GM12878 (cell line): ENCODE data around the gene PLP1. TPM values are rescaled to one million over a fixed set of nuclear protein-coding genes. Genes with fewer than 3 reads are reported as not detected.

Source experiments
- ATAC-seq: fragments of 200-7000 bp; cut with Tn5 transposase; 3 replicates; pipeline ENCODE4 v1.9.1; 2020; ENCODE audit warnings: mild to moderate bottlenecking, moderate library complexity
- BruUV-seq: library from RNA; stranded (reverse); fragments of 400-500 nt; replicated peaks from 2 replicates; lab custom pipeline; 2021; lab: Mats Ljungman, UMichigan
- CTCF ChIA-PET: fragments of 300-600 bp; sonication (Branson Sonifier 250); formaldehyde crosslinking; extraction: SDS; loops from one replicate; lab custom pipeline; 2021; ENCODE audit warnings: inconsistent platforms; lab: Yijun Ruan, JAX
- POLR2A ChIA-PET: fragments of 350-600 bp; formaldehyde crosslinking; extraction: SDS; loops from one replicate; lab custom pipeline; 2021; ENCODE audit warnings: inconsistent platforms; lab: Charles Lee
- RAD21 ChIA-PET: fragments of 300-600 bp; sonication (Branson Sonifier 250); formaldehyde crosslinking; loops from one replicate; lab custom pipeline; 2023; ENCODE audit warnings: antibody characterized with exemption; ENCODE audit not compliant: unreplicated experiment; lab: Charles Lee
- SMC1A ChIA-PET: fragments of 300-600 bp; sonication (Branson Sonifier 250); formaldehyde crosslinking; loops from one replicate; lab custom pipeline; 2023; ENCODE audit not compliant: unreplicated experiment, uncharacterized antibody; lab: Charles Lee
- DNase-seq: peaks from one replicate; pipeline ENCODE4 v3.0.0-alpha.2; 2011; ENCODE audit warnings: low read depth, low spot score
- FAIRE-seq: peaks from 3 replicates; lab custom pipeline; 2011; peaks lifted over from hg19 to GRCh38; lab: Jason Lieb, UNC
- H2AFZ ChIP-seq: 2 replicates; pipeline ENCODE4 v1.6.0; 2011; ENCODE audit warnings: low read depth, low read length, control low read depth; ENCODE audit not compliant: control insufficient read depth
- H3K27ac ChIP-seq: 2 replicates; pipeline ENCODE4 v1.5.1; 2011; ENCODE audit warnings: control low read depth; ENCODE audit not compliant: control insufficient read depth, insufficient read depth
- H3K27me3 ChIP-seq, 2 experiments: replicated peaks in 1 of 2; 2 replicates each; pipeline versions ENCODE4 v1.6.0 to v1.6.1; 2011; ENCODE audit warnings: low read length in 1 of 2; ENCODE audit not compliant: control insufficient read depth in 2 of 2, insufficient read depth in 2 of 2
- H3K36me3 ChIP-seq, 2 experiments: 2 replicates each; pipeline ENCODE4 v1.5.1; 2011; ENCODE audit warnings: low read length in 1 of 2; ENCODE audit not compliant: control insufficient read depth in 2 of 2, insufficient read depth in 2 of 2
- H3K4me1 ChIP-seq: 2 replicates; pipeline ENCODE4 v1.6.1; 2011; ENCODE audit warnings: mild to moderate bottlenecking, low read length, moderate library complexity, mixed read lengths; ENCODE audit not compliant: control insufficient read depth, insufficient read depth
- H3K4me2 ChIP-seq: 2 replicates; pipeline ENCODE4 v1.6.0; 2011; ENCODE audit warnings: control low read depth; ENCODE audit not compliant: control insufficient read depth, insufficient read depth
- H3K4me3 ChIP-seq: fragments of 200-600 bp; sonication (generic); 2 replicates; pipeline ENCODE4 v1.5.1; 2016
- H3K79me2 ChIP-seq: 2 replicates; pipeline ENCODE4 v1.6.0; 2011; ENCODE audit warnings: low read length; ENCODE audit not compliant: control insufficient read depth, insufficient read depth
- H3K9ac ChIP-seq: 2 replicates; pipeline ENCODE4 v1.8.0; 2011; ENCODE audit warnings: low read length, control low read depth, mixed read lengths; ENCODE audit not compliant: control insufficient read depth, insufficient read depth
- H3K9me3 ChIP-seq: replicated peaks from 3 replicates; pipeline ENCODE4 v1.5.1; 2011; ENCODE audit warnings: mild to moderate bottlenecking, low read length; ENCODE audit not compliant: control insufficient read depth, insufficient read depth
- H4K20me1 ChIP-seq: 2 replicates; pipeline ENCODE4 v1.6.0; 2011; ENCODE audit not compliant: control insufficient read depth, insufficient read depth
- CEBPB ChIP-seq, 2 experiments: fragments of 150-350 bp in 1 of 2; IDR thresholded peaks; 2 replicates each; pipeline ENCODE4 v1.6.1; 2012 to 2014; ENCODE audit warnings: low read depth in 2 of 2, low read length in 2 of 2, borderline replicate concordance in 1 of 2, inconsistent platforms in 1 of 2
- PAX5 ChIP-seq: IDR thresholded peaks from 2 replicates; pipeline ENCODE4 v1.6.1; 2011; ENCODE audit warnings: low read depth, low read length, borderline replicate concordance
- POU2F2 ChIP-seq: IDR thresholded peaks from 3 replicates; pipeline ENCODE4 v1.6.1; 2011; ENCODE audit warnings: low read depth, mild to moderate bottlenecking, low read length, borderline replicate concordance
- SREBF1 ChIP-seq: IDR thresholded peaks from 2 replicates; pipeline ENCODE4 v1.6.1; 2012; ENCODE audit warnings: mild to moderate bottlenecking, low read length
- WGBS: methylation state at CpG from one replicate; pipeline ENCODE4 v1.1.6; 2016; ENCODE audit warnings: low lambda C conversion rate; ENCODE audit not compliant: insufficient replicate concordance, insufficient coverage; ENCODE audit errors: missing lambda C conversion rate; 5-methylcytosine and 5-hydroxymethylcytosine counted together
- in situ Hi-C: fragments of 300-500 bp; cut with MboI; formaldehyde crosslinking; loops from 9 replicates; pipeline ENCODE4 v1.14.3; 2018; ENCODE audit warnings: mixed read lengths
- intact Hi-C: fragments of 100-400 bp; cut with micrococcal nuclease; formaldehyde crosslinking; loops from one replicate; pipeline ENCODE4 v1.14.2; 2022; ENCODE audit not compliant: unreplicated experiment
- polyA plus RNA-seq, 11 experiments: library from polyadenylated mRNA; depleted of rRNA in 4 of 11; unstranded in 6 of 11; stranded (reverse) in 5 of 11; fragments of >200 nt; fragmentation: Nextera tagmentation in 4 of 11; fragmentation: Illumina TruSeq in 1 of 11; extraction: Ambion mirVana in 4 of 11; extraction: Trizol in 1 of 11; gene quantifications; 1 replicate in 1 of 11; 2 replicates in 10 of 11; pipeline versions ENCODE4 v1.2.1 to v1.2.3, GENCODE V29; 2011 to 2016; ENCODE audit warnings: inconsistent platforms in 2 of 11, missing spikeins in 2 of 11, low read depth in 1 of 11
- total RNA-seq, 4 experiments: library from RNA; depleted of rRNA in 3 of 4; stranded (reverse); fragments of >200 nt in 3 of 4; fragmentation: Illumina TruSeq in 1 of 4; extraction: Trizol in 1 of 4; gene quantifications; 2 replicates each; pipeline versions ENCODE4 v1.2.1 to v1.2.3, GENCODE V29; 2013 to 2021
- TF ChIP-seq, protein P1 (sequence below): IDR thresholded peaks from 2 replicates; pipeline ENCODE4 v1.6.1; 2011; ENCODE audit warnings: mild to moderate bottlenecking, low read depth, low read length, moderate library complexity; ENCODE audit not compliant: insufficient replicate concordance
- TF ChIP-seq, protein P2 (sequence below): fragments of 450-650 bp; IDR thresholded peaks from 2 replicates; pipeline ENCODE4 v1.6.1; 2017; ENCODE audit warnings: low read depth, mild to moderate bottlenecking, moderate library complexity

Gene PLP1
- total and polyA plus RNA-seq, 10 of the 15 experiments (the other 5 are each of a cell fraction or from before 2014, with no cell fraction given) = not detected

DNA sequence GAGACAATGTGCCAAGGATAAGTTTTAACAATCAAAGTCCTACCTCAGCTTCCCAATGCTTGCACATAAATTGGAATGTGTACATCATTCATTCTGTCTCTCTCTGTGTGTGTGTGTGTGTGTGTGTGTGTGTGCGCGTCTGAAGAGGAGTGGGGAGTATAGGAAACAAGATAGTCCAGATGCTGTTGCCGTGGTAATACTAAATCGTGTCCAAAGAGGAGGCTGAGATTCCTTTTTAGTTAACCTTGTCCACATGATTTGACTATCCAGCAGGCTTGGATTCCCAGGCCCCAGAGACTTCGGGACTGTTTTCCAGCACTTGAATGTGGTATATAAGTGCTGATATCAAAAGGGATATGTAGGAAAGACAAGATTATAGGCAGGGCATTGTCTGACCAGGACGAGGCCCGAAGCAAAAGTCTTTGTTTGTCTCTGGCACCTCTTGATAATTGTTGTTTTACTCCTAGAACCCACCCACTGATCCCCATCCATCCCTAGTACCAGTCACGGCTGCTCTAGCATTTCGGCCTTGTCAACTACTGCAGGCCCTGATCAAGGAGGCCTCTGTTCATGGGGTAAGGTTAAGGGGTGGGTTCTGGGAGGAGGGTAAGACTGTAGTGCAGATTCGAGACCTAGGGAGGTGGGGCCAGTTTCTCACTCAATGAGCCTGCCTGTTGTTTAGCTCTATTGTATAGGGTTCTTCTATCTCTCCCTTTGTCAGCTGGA is 3.9 kb downstream of the PLP1 start:
- Histone ChIP-seq H3K9me3 (no peaks in the 10 kb centered on the region), H4K20me1 (no peaks in the 10 kb centered on the region), H3K9ac (no peak overlapping the region), H3K4me1 (no peaks in the 10 kb centered on the region), H3K27me3 (peaks cover 0 to 2% of the 10 kb centered on the region in 2 experiments; a peak in 3 of 4 replicates), H3K4me2 (no peak overlapping the region), H3K4me3 (no peak overlapping the region), H3K79me2 (no peaks in the 10 kb centered on the region), H2AFZ (no peak overlapping the region), H3K27ac (no peak overlapping the region), H3K36me3 (no peaks in the 10 kb centered on the region)
- DNase-seq = no peak
- no peak for ATAC-seq
- FAIRE-seq = no peak
- WGBS = 29% methylated on average over 10 of the region's 10 CpGs
- POLR2A ChIA-PET = no interaction called here
- TF ChIP-seq, protein P1, sequence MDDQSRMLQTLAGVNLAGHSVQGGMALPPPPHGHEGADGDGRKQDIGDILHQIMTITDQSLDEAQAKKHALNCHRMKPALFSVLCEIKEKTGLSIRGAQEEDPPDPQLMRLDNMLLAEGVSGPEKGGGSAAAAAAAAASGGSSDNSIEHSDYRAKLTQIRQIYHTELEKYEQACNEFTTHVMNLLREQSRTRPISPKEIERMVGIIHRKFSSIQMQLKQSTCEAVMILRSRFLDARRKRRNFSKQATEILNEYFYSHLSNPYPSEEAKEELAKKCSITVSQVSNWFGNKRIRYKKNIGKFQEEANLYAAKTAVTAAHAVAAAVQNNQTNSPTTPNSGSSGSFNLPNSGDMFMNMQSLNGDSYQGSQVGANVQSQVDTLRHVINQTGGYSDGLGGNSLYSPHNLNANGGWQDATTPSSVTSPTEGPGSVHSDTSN = no peak
- TF ChIP-seq, protein P2, sequence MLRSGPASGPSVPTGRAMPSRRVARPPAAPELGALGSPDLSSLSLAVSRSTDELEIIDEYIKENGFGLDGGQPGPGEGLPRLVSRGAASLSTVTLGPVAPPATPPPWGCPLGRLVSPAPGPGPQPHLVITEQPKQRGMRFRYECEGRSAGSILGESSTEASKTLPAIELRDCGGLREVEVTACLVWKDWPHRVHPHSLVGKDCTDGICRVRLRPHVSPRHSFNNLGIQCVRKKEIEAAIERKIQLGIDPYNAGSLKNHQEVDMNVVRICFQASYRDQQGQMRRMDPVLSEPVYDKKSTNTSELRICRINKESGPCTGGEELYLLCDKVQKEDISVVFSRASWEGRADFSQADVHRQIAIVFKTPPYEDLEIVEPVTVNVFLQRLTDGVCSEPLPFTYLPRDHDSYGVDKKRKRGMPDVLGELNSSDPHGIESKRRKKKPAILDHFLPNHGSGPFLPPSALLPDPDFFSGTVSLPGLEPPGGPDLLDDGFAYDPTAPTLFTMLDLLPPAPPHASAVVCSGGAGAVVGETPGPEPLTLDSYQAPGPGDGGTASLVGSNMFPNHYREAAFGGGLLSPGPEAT = no peak
- TF ChIP-seq SREBF1 = no peak
- no peak for TF ChIP-seq CEBPB (IDR thresholded peaks at IDR 0.05; ENCODE audit: borderline replicate concordance in 1 of 2, low read depth in 2 of 2, low read length in 2 of 2)
- TF ChIP-seq PAX5 = no peak
- TF ChIP-seq POU2F2 = no peak
- CTCF ChIA-PET = no interaction called here
- SMC1A ChIA-PET = interaction anchor here (0.9 kb wide), 1 partner anchor 69 kb away, joined by 4 read pairs; no protein-coding TSS in a partner anchor
- RAD21 ChIA-PET = no interaction called here
- intact Hi-C loops = no loop called here
- BruUV-seq = no TSS peak
- in situ Hi-C loops = no loop called here
